ENCODE data around the gene SOS1.

SOS1 gene

DNA sequence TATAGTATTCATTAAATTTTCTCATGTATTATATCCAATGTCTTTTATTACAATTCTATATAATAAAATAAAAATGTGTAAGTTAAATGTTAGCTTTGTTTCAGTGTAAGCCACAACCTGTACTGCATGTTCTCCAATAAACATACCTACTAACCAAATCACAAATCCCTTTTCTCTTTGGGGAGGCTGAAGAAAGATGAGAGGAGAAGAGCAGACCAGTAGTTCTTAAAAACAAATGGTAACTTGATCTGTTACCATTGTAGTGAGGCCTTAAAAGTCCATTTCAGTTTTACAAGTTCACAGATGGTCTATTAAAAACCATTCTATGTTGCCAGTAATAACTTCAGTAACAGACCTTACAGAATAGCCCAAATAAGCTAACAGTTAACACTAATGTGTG is 100.5 kb downstream of the SOS1 start:
- Histone ChIP-seq H3K4me2 (ENCODE audit: low read depth, low read length) (no peak overlapping the region), H2AFZ (ENCODE audit: low read length) (no peak overlapping the region), H4K20me1 (ENCODE audit: insufficient read depth, low read length) (no peaks in the 10 kb centered on the region), H3K4me3 (ENCODE audit: low read length) (no peak overlapping the region), H3K9ac (ENCODE audit: low read length) (no peak overlapping the region), H3K9me3 (replicated peaks; ENCODE audit: insufficient read depth, low read length) (no peaks in the 10 kb centered on the region), H3K36me3 (replicated peaks; ENCODE audit: insufficient read depth, low read length) (no peaks in the 10 kb centered on the region), H3K27ac (ENCODE audit: low read length) (no peak overlapping the region), H3F3A (ENCODE audit: insufficient read depth, low read length) (no peaks in the 10 kb centered on the region), H3K27me3 (replicated peaks; ENCODE audit: insufficient read depth, low read length) (no peaks in the 10 kb centered on the region), H3K79me2 (ENCODE audit: low read length) (no peaks in the 10 kb centered on the region), H3K4me1 (ENCODE audit: low read length) (no peaks in the 10 kb centered on the region), H3K9me2 (replicated peaks; ENCODE audit: insufficient read depth, low read length) (no peaks in the 10 kb centered on the region)
- no peak for DNase-seq
- TF ChIP-seq EZH2phosphoT487 (IDR thresholded peaks at IDR 0.05; ENCODE audit: low read length), result no peak
- TF ChIP-seq EZH2 (optimal IDR thresholded peaks at IDR 0.05; ENCODE audit: low read depth, low read length), result no peak
- TF ChIP-seq, protein P1, sequence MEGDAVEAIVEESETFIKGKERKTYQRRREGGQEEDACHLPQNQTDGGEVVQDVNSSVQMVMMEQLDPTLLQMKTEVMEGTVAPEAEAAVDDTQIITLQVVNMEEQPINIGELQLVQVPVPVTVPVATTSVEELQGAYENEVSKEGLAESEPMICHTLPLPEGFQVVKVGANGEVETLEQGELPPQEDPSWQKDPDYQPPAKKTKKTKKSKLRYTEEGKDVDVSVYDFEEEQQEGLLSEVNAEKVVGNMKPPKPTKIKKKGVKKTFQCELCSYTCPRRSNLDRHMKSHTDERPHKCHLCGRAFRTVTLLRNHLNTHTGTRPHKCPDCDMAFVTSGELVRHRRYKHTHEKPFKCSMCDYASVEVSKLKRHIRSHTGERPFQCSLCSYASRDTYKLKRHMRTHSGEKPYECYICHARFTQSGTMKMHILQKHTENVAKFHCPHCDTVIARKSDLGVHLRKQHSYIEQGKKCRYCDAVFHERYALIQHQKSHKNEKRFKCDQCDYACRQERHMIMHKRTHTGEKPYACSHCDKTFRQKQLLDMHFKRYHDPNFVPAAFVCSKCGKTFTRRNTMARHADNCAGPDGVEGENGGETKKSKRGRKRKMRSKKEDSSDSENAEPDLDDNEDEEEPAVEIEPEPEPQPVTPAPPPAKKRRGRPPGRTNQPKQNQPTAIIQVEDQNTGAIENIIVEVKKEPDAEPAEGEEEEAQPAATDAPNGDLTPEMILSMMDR (IDR thresholded peaks at IDR 0.05; ENCODE audit: low read length), result no peak

DNA sequence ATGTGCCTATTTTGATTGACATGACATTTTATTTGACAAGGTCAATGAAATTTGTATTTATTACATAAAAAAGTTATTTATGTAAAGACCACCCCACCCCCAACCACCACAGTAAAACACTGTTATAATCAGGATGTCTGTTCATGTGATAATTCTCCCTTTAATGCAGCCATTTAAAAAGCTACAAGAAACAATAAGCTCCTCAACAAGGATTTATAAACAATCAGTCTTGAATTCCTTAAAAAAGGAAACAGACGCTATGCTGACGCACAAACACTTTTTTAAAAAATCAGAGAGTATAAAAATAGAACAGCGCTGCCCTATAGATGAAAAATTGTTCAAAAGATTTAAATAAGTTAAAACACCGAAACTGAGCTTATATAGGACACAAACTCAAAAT is 102.2 kb downstream of the SOS1 start:
- Histone ChIP-seq H3K9me3 (replicated peaks; ENCODE audit: insufficient read depth, low read length) (no peaks in the 10 kb centered on the region), H3K9ac (ENCODE audit: low read length) (no peak overlapping the region), H4K20me1 (ENCODE audit: insufficient read depth, low read length) (no peaks in the 10 kb centered on the region), H3K4me1 (ENCODE audit: low read length) (no peaks in the 10 kb centered on the region), H2AFZ (ENCODE audit: low read length) (no peak overlapping the region), H3K4me2 (ENCODE audit: low read depth, low read length) (no peak overlapping the region), H3K4me3 (ENCODE audit: low read length) (no peak overlapping the region), H3K27me3 (replicated peaks; ENCODE audit: insufficient read depth, low read length) (no peaks in the 10 kb centered on the region), H3F3A (ENCODE audit: insufficient read depth, low read length) (no peaks in the 10 kb centered on the region), H3K36me3 (replicated peaks; ENCODE audit: insufficient read depth, low read length) (no peaks in the 10 kb centered on the region), H3K79me2 (ENCODE audit: low read length) (no peaks in the 10 kb centered on the region), H3K27ac (ENCODE audit: low read length) (no peak overlapping the region), H3K9me2 (replicated peaks; ENCODE audit: insufficient read depth, low read length) (no peaks in the 10 kb centered on the region)
- DNase-seq, result no peak
- TF ChIP-seq EZH2 (optimal IDR thresholded peaks at IDR 0.05; ENCODE audit: low read depth, low read length) (no peak), EZH2phosphoT487 (IDR thresholded peaks at IDR 0.05; ENCODE audit: low read length) (no peak)
- TF ChIP-seq, protein P1 (IDR thresholded peaks at IDR 0.05; ENCODE audit: low read length), result no peak

DNA sequence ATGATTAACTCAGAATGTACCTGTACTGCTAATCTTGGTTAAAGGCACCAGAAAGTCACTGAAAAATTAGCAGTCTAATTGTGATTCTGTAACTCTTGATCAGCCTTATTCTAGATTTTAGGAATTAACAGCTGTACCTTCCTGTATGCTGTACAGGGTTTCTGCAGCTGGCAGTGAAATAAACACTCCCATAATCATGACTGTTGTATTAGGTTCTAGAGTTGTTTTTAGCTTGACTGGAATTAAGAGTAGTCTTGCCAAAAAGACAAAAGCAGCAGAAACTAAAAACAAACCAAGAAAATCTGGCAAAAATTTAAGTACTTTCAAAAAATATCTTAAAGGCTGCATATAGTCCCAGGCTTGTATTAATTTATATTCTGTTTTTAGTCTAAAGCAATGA is 103.5 kb downstream of the SOS1 start:
- no peaks in the 10 kb centered on the region for H3K9me3 ChIP-seq (replicated peaks; ENCODE audit: insufficient read depth, low read length)
- TF ChIP-seq, protein P1 (IDR thresholded peaks at IDR 0.05; ENCODE audit: low read length), result no peak
- no peak for TF ChIP-seq EZH2phosphoT487 (IDR thresholded peaks at IDR 0.05; ENCODE audit: low read length)
- TF ChIP-seq EZH2 (optimal IDR thresholded peaks at IDR 0.05; ENCODE audit: low read depth, low read length), result no peak
- H3K9ac ChIP-seq (ENCODE audit: low read length), result no peak overlapping the region

More for the DNA sequence above, 103.5 kb downstream of the SOS1 start:
- Histone ChIP-seq H2AFZ (ENCODE audit: low read length) (no peak overlapping the region), H3K27me3 (replicated peaks; ENCODE audit: insufficient read depth, low read length) (no peaks in the 10 kb centered on the region), H3K79me2 (ENCODE audit: low read length) (no peaks in the 10 kb centered on the region), H3K4me2 (ENCODE audit: low read depth, low read length) (no peak overlapping the region), H3F3A (ENCODE audit: insufficient read depth, low read length) (no peaks in the 10 kb centered on the region), H4K20me1 (ENCODE audit: insufficient read depth, low read length) (no peaks in the 10 kb centered on the region), H3K36me3 (replicated peaks; ENCODE audit: insufficient read depth, low read length) (no peaks in the 10 kb centered on the region), H3K9me2 (replicated peaks; ENCODE audit: insufficient read depth, low read length) (no peaks in the 10 kb centered on the region), H3K27ac (ENCODE audit: low read length) (no peak overlapping the region), H3K4me3 (ENCODE audit: low read length) (no peak overlapping the region), H3K4me1 (ENCODE audit: low read length) (no peaks in the 10 kb centered on the region)
- DNase-seq, result no peak

Measured in MM.1S (cell line).